ENCODE measurements around the gene PLCL2.

PLCL2 gene

DNA sequence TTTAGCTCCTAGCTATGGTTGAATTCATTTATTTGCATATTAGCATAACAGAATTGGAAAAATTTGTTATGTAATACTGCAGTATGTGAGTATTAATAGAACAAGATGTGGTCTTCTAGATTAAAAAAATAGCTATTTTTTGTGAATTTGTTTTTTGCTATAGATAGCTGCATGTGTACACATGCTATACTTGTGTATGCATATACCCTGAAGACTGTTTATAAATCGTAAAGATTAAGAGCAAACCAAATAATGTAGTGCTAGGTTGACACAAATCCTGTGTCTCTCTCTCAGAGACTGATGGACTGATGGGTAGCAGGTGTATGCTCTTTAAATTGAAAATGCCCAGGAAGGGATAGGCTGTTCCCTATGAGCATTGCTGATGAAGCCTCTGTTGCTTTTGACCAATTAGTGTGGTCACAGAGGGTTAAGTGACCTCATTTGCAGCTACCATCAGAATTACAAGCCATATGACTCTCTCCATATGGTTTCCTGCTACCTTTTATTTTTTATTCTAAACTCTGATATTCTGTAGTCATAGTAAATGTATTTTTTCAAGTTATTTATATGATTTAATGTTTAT lies 9.0 kb downstream of the PLCL2 start:
- no peak for DNase-seq (ENCODE audit: low read depth)

DNA sequence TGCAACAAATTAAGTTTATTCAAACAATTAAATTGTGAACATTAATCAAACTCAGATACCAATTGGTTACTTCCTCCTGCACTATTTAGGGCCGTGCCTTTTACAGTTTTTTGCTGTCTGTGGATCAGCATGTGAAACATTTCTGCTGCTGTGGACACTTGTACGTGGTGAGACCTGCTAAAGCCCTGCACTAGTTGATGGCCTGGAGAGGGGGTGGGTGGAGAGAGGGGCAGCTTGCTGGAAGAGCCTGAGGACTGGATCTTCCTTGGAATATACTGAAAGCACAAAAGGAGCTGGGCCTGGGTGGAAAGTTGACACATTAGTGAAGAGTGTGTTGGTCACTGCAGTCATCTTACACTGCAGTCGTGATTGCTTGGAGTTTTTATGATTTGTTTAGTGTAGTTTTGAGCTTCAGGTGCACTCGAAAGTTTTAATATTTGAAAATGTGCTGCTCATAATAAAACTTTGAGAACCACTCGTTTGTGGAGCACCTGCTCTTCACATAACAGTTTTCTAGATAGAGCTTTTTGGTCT lies 11.4 kb downstream of the PLCL2 start:
- DNase-seq (ENCODE audit: low read depth): no peak

GRCh38 chr3:16896820-16897219 lies 12.1 kb downstream of the PLCL2 start:
- DNase-seq (ENCODE audit: low read depth): no peak

DNA sequence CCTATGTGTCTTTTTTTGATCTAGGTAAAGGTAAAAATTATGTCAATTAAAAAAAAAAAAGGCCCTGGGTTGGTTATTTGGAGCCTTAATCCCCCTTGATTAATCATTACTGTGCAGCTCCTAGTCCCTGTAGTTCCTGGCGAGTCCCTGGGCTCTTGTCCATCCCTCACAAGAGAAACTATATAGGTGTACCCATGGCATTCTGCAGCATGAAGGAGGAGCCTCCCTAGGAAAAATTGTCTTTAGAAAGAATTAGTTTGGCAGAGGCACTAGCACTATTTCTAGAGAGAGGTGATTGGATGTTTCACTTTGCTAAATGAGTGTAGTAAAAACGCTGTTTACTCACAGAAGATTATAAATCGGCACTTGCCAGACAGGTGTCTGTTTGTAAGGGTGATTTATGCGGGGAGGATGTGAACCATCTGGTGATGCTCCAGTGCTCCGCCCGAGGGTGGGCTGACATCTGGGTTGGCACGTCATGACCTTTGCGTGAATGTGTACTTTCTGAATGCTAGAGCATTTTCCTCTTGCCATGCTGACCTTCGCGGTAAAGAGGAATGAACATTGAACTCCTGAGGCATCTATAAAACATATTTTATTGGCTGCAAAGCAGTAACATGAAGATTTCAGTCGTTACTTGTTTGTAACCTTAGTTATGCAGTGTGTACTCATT lies 12.6 kb downstream of the PLCL2 start:
- no peak for DNase-seq (ENCODE audit: low read depth)

DNA sequence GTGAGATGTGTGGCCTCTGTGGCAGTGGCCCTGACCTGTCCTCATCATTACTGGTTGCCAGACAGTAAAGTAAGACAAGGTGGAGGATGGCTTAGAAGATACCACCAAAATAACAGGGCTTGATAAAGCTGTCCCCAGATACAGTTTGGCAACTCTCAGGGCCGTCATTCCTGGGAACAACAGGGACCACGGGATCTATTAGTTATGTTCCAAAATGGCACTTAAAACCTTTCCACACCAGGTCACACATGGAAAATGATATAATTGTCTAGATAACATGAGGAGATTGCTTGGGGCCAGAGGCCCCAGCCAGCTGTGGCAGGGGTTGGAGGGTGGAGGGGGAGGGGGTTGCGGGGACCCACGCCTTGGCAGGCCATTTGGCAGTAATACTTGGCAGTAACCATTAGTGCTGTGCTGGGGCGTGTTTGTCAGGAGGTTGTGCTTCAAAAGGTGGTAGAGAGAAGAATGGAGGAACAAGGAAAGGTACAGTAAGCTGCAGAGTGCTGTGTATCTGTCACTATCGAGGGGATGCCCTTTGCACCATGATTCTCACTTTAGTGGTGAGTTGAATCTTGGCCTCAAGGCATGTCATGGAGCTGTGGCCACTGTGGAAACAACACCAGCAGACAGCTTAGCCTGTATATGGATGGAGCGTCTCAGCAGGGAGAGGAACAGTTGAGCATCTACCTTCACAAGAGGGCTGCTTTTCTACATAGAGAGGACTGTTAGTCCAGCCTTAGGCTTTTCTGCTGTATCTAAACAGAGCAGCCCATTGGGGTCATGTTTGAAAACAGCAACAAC lies 14.0 kb downstream of the PLCL2 start:
- no peak for DNase-seq (ENCODE audit: low read depth)

DNA sequence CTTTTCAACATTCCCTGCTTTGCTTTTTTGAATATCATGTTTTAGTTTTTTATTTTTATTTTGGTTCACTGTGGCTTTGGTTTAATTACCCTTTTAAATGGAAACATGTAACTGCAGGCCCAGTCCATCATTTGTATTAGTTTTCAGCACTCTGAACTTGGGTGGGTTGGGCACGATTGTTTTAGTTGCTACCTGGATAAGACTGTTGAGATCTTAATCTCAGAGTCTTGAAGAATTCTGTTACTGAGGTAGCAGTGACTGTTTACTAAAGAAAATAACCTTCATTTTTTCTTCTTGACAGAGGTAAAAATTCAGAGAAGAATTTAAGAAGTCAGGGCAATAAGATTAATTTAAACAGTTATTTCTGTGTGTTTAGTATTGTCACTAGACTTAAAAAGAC lies 15.2 kb downstream of the PLCL2 start:
- no peak for DNase-seq (ENCODE audit: low read depth)

DNA sequence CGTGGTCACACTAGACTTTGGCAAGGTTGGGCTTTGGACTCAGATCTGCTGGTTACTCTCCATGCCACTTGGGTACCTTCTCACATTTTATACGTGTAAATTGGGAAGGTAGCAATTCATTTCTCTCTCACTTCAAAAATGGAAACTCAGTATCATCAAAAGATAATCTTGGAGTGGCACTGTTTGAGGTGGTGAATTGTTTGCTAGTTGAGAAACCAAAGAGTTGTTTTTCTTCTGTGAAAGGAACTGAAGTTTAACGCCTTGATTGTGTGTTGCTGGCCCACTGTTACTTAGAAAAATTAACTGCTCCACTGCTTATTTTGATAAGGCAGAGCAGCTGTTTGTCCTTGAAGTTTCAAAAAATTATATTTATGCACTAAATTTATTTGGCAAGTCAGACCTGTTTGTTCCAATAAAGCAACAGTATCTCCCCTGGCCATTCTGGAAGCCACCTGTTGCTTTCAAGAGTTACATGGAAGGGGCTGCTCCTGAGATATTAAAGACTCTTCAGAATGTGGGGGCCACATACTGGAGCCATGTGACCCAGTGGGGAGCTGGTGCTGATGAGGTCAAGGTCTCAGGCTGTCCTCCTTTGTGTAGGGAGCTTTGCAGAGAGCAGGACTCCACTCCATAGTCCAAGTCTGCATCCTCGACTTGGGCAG lies 16.2 kb downstream of the PLCL2 start:
- DNase-seq (ENCODE audit: low read depth): no peak

GRCh38 chr3:16904423-16905417 lies 20.0 kb downstream of the PLCL2 start:
- DNase-seq (ENCODE audit: low read depth): no peak

DNA sequence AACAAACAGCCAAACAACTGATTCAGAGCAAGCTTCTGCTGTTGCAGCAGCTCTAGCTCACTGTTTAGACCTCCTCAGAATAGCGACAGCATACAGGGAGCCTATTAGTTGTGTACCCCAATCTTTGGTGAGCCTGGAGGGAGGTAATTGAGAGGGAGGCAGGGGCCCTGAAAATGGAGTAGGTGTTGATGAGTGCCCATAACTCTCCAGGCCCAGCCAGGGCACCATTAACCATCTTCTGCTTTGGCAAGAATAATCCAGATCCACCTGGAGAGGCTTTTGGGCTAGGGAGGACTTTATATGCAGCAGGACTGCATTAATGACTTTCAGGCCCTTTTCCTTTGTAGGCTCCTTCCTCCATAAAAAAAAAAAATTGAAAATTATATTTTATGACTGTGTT lies 20.9 kb downstream of the PLCL2 start:
- no peak for DNase-seq (ENCODE audit: low read depth)

GRCh38 chr3:16906682-16907081 lies 21.9 kb downstream of the PLCL2 start:
- DNase-seq (ENCODE audit: low read depth): no peak

GRCh38 chr3:16907243-16907642 lies 22.5 kb downstream of the PLCL2 start:
- DNase-seq (ENCODE audit: low read depth): no peak

- DNase-seq (ENCODE audit: low read depth): no peak
Observed at GRCh38 chr3:16908016-16908807, 23.5 kb downstream of the PLCL2 start.

DNA sequence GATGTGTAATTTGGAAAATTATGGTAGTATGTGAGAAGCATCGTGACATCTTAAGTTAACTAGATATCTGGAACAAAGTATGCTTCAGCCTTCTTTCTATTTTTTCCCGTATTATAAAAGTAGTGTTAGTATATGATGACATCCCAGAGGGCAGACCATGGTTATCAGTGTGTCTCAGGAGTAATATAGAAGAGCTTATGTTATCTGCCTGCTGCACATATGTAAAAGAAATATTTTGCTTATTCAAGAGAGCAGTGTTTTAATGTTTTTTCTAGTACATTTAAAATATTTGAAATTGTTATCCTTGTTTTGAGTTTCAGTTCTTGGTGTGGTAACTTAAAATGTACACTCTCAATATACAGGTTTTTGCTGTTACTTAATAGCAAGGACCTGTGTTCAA lies 24.1 kb downstream of the PLCL2 start:
- DNase-seq (ENCODE audit: low read depth): no peak

DNA sequence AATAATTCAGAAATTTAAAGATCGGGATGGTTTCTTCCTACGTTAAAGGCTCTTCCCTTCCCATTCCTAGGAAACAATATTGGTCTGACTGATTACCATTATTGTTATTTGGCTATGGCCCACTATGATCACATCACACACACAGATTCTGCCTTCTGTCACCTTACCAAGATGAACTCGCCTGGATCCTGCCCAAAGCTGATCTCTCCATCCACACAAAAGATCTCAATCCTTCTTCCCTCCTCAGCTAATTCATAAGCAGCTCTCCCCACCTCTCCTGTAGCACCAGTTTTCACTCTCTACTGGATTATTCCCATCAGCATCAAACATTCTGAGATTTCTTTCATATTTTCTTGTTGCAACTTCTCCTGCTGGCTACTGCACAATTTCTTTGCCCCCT lies 25.0 kb downstream of the PLCL2 start:
- DNase-seq (ENCODE audit: low read depth): no peak

- no peak for DNase-seq (ENCODE audit: low read depth)
Observed at GRCh38 chr3:16910207-16910606, 25.5 kb downstream of the PLCL2 start.

DNA sequence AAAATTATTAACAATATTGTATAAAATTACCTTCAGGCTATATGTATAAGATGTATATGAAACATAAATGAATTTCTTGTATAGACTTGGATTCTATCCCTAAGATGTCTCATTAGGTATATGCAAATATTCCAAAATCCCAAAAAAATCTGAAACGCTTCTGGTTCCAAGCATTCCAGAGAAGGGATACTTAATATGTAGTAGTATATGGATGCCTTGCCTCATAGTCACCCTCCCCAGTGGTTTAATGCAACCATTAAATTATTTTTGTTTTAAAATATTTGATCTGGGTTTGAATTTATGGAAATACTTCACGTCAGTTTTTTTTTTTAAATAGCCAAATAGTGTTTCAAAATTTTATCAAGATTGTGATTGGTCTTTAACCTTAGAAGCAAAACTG lies 27.2 kb downstream of the PLCL2 start:
- no peak for DNase-seq (ENCODE audit: low read depth)

DNA sequence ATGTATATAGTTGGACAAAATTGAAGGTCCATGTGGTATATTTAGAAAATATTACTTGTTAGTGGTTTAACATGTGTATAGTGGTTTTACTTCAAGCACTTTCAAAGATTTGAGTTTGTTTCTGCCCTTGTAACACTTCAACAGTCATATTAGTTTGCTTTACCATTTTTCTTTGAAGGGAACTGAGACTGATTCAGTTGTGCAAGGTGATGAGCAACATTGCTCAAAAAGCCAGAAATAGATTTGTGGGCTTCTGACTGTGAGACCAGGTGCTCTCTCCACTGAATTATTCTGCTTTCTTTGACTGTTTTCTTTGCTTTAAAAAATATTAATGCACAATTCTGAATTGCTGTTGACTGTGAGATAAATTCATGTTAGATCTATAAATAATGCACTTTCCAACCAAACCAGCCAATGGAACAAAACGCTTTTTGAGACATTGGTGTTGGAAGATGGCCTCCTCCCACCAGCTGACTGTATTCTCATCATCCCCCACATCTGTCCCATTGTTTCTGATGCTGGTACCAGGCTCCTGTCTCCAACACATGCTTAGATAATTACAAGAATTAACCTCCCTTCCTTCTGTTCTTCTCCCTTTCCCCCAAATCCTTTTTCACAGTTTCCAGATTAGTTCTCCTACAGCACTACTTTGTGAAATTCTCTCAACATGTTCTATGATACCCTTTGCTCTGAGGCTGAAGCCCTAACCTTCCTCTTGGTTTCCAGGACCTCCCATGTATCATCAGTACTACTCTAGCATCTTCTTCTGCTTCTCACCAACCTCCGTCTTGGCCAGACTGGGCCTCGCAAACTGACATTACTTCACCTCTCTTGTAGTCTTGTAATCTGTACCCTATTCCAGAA lies 27.9 kb downstream of the PLCL2 start:
- DNase-seq (ENCODE audit: low read depth): no peak

GRCh38 chr3:16913264-16913580 lies 28.5 kb downstream of the PLCL2 start:
- DNase-seq (ENCODE audit: low read depth): no peak

DNA sequence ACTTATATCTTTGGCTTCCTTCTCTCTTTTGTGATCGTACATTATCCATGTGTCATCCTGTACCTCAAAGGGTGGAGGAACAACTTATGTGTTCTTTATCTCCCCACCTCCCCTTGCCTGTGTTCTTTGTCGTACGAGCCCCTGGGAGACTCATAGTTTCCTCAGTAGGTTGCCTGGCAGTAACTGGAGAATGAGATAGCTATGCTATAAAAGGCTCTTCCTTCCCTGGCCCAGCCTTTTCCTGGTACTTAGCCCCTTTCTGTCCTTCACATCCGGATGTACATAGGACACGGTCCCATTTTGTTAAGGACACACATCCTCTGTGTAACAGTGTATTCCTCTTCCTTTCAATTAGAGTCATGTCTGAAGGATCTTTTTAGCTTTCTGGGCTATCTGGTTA lies 32.1 kb downstream of the PLCL2 start:
- no peak for DNase-seq (ENCODE audit: low read depth)

Measured in HS-5 (cell line).